HL-60 (cell line): ENCODE measurements around the gene EXOC7.

Experiments
- CTCF ChIP-seq: IDR thresholded peaks from one replicate; pipeline ENCODE4 v1.5.1; 2011; ENCODE audit warnings: low read length, control low read depth, inconsistent platforms; ENCODE audit not compliant: insufficient read depth
- GABPA ChIP-seq: IDR thresholded peaks from 2 replicates; pipeline ENCODE4 v1.6.1; 2012; ENCODE audit warnings: low read depth
- POLR2AphosphoS5 ChIP-seq: IDR thresholded peaks from 2 replicates; pipeline ENCODE4 v1.6.1; 2012; ENCODE audit warnings: low read depth
- SPI1 ChIP-seq: IDR thresholded peaks from 2 replicates; pipeline ENCODE4 v1.6.1; 2012; ENCODE audit warnings: low read depth, mild to moderate bottlenecking, borderline replicate concordance
- TF ChIP-seq, protein P1 (sequence below): IDR thresholded peaks from 2 replicates; pipeline ENCODE4 v1.6.1; 2012; ENCODE audit warnings: low read depth; ENCODE audit not compliant: insufficient replicate concordance

- TF ChIP-seq POLR2AphosphoS5 (no peak), CTCF (no peak), GABPA (no peak), SPI1 (no peak)
- TF ChIP-seq, protein P1, sequence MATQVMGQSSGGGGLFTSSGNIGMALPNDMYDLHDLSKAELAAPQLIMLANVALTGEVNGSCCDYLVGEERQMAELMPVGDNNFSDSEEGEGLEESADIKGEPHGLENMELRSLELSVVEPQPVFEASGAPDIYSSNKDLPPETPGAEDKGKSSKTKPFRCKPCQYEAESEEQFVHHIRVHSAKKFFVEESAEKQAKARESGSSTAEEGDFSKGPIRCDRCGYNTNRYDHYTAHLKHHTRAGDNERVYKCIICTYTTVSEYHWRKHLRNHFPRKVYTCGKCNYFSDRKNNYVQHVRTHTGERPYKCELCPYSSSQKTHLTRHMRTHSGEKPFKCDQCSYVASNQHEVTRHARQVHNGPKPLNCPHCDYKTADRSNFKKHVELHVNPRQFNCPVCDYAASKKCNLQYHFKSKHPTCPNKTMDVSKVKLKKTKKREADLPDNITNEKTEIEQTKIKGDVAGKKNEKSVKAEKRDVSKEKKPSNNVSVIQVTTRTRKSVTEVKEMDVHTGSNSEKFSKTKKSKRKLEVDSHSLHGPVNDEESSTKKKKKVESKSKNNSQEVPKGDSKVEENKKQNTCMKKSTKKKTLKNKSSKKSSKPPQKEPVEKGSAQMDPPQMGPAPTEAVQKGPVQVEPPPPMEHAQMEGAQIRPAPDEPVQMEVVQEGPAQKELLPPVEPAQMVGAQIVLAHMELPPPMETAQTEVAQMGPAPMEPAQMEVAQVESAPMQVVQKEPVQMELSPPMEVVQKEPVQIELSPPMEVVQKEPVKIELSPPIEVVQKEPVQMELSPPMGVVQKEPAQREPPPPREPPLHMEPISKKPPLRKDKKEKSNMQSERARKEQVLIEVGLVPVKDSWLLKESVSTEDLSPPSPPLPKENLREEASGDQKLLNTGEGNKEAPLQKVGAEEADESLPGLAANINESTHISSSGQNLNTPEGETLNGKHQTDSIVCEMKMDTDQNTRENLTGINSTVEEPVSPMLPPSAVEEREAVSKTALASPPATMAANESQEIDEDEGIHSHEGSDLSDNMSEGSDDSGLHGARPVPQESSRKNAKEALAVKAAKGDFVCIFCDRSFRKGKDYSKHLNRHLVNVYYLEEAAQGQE, result no peak
Observed at GRCh38 chr17:76148015-76148326, 44.4 kb upstream of the EXOC7 start.
